Measurements from ENCODE around the gene CPNE4.

GRCh38 chr3:131957511-131957910 is 77.3 kb downstream of the CPNE4 start:
- no peak for TF ChIP-seq POLR2A (IDR thresholded peaks at IDR 0.05)
- no peak for TF ChIP-seq CTCF (IDR thresholded peaks at IDR 0.05)

All from stomach (tissue), 4 donors.